ENCODE results near the gene FRMD4A. TPM values are rescaled to one million over a fixed set of nuclear protein-coding genes. Genes with fewer than 3 reads are reported as not detected.
A peak's percentile ranks its signal among the peaks of the same experiment; 100 is the strongest.

FRMD4A gene
- total RNA-seq, 2 donors from 2014 or later: 0.35 to 0.50 TPM

- DNase-seq: no peak
- Mint-ChIP-seq H3K4me3 (no peak overlapping the region), H3K36me3 (ENCODE audit: insufficient read depth in 2 of 2) (no peaks in the 10 kb centered on the region), H3K9me3 (peaks cover 0 to 3% of the 10 kb centered on the region in 2 donors), H3K27ac (no peak overlapping the region), H3K4me1 (ENCODE audit: low read depth) (peaks cover 22% of the 10 kb centered on the region), H3K27me3 (ENCODE audit: low read depth) (peaks cover 40% of the 10 kb centered on the region)
- ATAC-seq (replicated peaks in 1 of 2): no peak
These were observed 436.2 kb downstream of the FRMD4A start for GRCh38 chr10:13894412-13895093.

GRCh38 chr10:13893926-13894325 is 436.8 kb downstream of the FRMD4A start:
- DNase-seq: no peak
- Mint-ChIP-seq H3K36me3 (ENCODE audit: insufficient read depth in 2 of 2) (no peaks in the 10 kb centered on the region), H3K4me1 (ENCODE audit: low read depth) (peaks cover 22% of the 10 kb centered on the region), H3K27ac (no peak overlapping the region), H3K9me3 (peaks cover 0 to 3% of the 10 kb centered on the region in 2 donors), H3K4me3 (no peak overlapping the region), H3K27me3 (ENCODE audit: low read depth) (peaks cover 47% of the 10 kb centered on the region)
- ATAC-seq (replicated peaks in 1 of 2): no peak

GRCh38 chr10:13892871-13893270 is 437.9 kb downstream of the FRMD4A start:
- H3K36me3 Mint-ChIP-seq (ENCODE audit: insufficient read depth in 2 of 2): no peaks in the 10 kb centered on the region
- peak overlapping the region in 1 of 2 donors; percentile 76 for H3K4me3 Mint-ChIP-seq
- peaks cover 54% of the 10 kb centered on the region for H3K27me3 Mint-ChIP-seq (ENCODE audit: low read depth)
- DNase-seq: no peak
- H3K27ac Mint-ChIP-seq: no peak overlapping the region
- H3K4me1 Mint-ChIP-seq (ENCODE audit: low read depth): peaks cover 22% of the 10 kb centered on the region
- ATAC-seq (replicated peaks in 1 of 2): no peak
- H3K9me3 Mint-ChIP-seq: peaks cover 0 to 3% of the 10 kb centered on the region in 2 donors

- peaks cover 61% of the 10 kb centered on the region for H3K27me3 Mint-ChIP-seq (ENCODE audit: low read depth)
- peaks cover 0 to 3% of the 10 kb centered on the region in 2 donors for H3K9me3 Mint-ChIP-seq
- peak overlapping the region; percentile 76 to 79 for H3K4me3 Mint-ChIP-seq
- peaks cover 26% of the 10 kb centered on the region for H3K4me1 Mint-ChIP-seq (ENCODE audit: low read depth)
- ATAC-seq (replicated peaks in 1 of 2) (no peak), DNase-seq (no peak)
- H3K27ac Mint-ChIP-seq: no peak overlapping the region
- H3K36me3 Mint-ChIP-seq (ENCODE audit: insufficient read depth in 2 of 2): no peaks in the 10 kb centered on the region
These were observed 438.7 kb downstream of the FRMD4A start for GRCh38 chr10:13892001-13892491.

- Mint-ChIP-seq H3K36me3 (ENCODE audit: insufficient read depth in 2 of 2) (no peaks in the 10 kb centered on the region), H3K4me1 (ENCODE audit: low read depth) (peaks cover 32% of the 10 kb centered on the region), H3K4me3 (peak overlapping the region; percentile 65 to 75), H3K27me3 (ENCODE audit: low read depth) (peaks cover 61% of the 10 kb centered on the region), H3K27ac (no peak overlapping the region), H3K9me3 (peaks cover 0 to 3% of the 10 kb centered on the region in 2 donors)
- peak; percentile 60 to 82 for ATAC-seq (replicated peaks in 1 of 2)
- peak; percentile 12 to 20 for DNase-seq
These were observed 439.4 kb downstream of the FRMD4A start for GRCh38 chr10:13891128-13892000.

GRCh38 chr10:13890233-13891127 is 440.2 kb downstream of the FRMD4A start:
- no peaks in the 10 kb centered on the region for H3K36me3 Mint-ChIP-seq (ENCODE audit: insufficient read depth in 2 of 2)
- H3K4me3 Mint-ChIP-seq: peak overlapping the region; percentile 65 to 75
- DNase-seq (no peak), ATAC-seq (replicated peaks in 1 of 2) (no peak)
- H3K27me3 Mint-ChIP-seq (ENCODE audit: low read depth): peaks cover 61% of the 10 kb centered on the region
- peaks cover 32% of the 10 kb centered on the region for H3K4me1 Mint-ChIP-seq (ENCODE audit: low read depth)
- no peak overlapping the region for H3K27ac Mint-ChIP-seq
- no peaks in the 10 kb centered on the region for H3K9me3 Mint-ChIP-seq

- Mint-ChIP-seq H3K36me3 (ENCODE audit: insufficient read depth in 2 of 2) (no peaks in the 10 kb centered on the region), H3K4me3 (no peak overlapping the region), H3K9me3 (no peaks in the 10 kb centered on the region), H3K27ac (no peak overlapping the region), H3K27me3 (ENCODE audit: low read depth) (peaks cover 41% of the 10 kb centered on the region), H3K4me1 (ENCODE audit: low read depth) (peaks cover 23% of the 10 kb centered on the region)
- ATAC-seq (replicated peaks in 1 of 2) (no peak), DNase-seq (no peak)
These were observed 443.0 kb downstream of the FRMD4A start for GRCh38 chr10:13887761-13888160.

GRCh38 chr10:13885238-13885990 is 445.3 kb downstream of the FRMD4A start:
- H3K4me3 Mint-ChIP-seq: no peak overlapping the region
- peaks cover 12% of the 10 kb centered on the region for H3K4me1 Mint-ChIP-seq (ENCODE audit: low read depth)
- H3K36me3 Mint-ChIP-seq (ENCODE audit: insufficient read depth in 2 of 2): no peaks in the 10 kb centered on the region
- no peaks in the 10 kb centered on the region for H3K9me3 Mint-ChIP-seq
- H3K27ac Mint-ChIP-seq: no peak overlapping the region
- ATAC-seq (replicated peaks in 1 of 2) (no peak), DNase-seq (no peak)
- H3K27me3 Mint-ChIP-seq (ENCODE audit: low read depth): peaks cover 29% of the 10 kb centered on the region

- Mint-ChIP-seq H3K27ac (no peak overlapping the region), H3K9me3 (no peaks in the 10 kb centered on the region), H3K4me1 (ENCODE audit: low read depth) (peaks cover 10% of the 10 kb centered on the region), H3K36me3 (ENCODE audit: insufficient read depth in 2 of 2) (no peaks in the 10 kb centered on the region), H3K27me3 (ENCODE audit: low read depth) (peaks cover 14% of the 10 kb centered on the region), H3K4me3 (no peak overlapping the region)
- ATAC-seq (replicated peaks in 1 of 2) (no peak), DNase-seq (no peak)
These were observed 446.9 kb downstream of the FRMD4A start for GRCh38 chr10:13883636-13884444.

- Mint-ChIP-seq H3K4me3 (no peak overlapping the region), H3K9me3 (no peaks in the 10 kb centered on the region), H3K36me3 (ENCODE audit: insufficient read depth in 2 of 2) (no peaks in the 10 kb centered on the region), H3K27ac (no peak overlapping the region), H3K4me1 (ENCODE audit: low read depth) (peaks cover 8% of the 10 kb centered on the region), H3K27me3 (ENCODE audit: low read depth) (peaks cover under 1% of the 10 kb centered on the region)
- no peak for DNase-seq
- ATAC-seq (replicated peaks in 1 of 2): no peak
These were observed 448.5 kb downstream of the FRMD4A start for GRCh38 chr10:13882119-13882711.

- no peak overlapping the region for H3K4me3 Mint-ChIP-seq
- H3K27me3 Mint-ChIP-seq (ENCODE audit: low read depth): peaks cover 2% of the 10 kb centered on the region
- ATAC-seq (replicated peaks in 1 of 2) (no peak), DNase-seq (no peak)
- no peaks in the 10 kb centered on the region for H3K36me3 Mint-ChIP-seq (ENCODE audit: insufficient read depth in 2 of 2)
- no peaks in the 10 kb centered on the region for H3K9me3 Mint-ChIP-seq
- no peak overlapping the region for H3K27ac Mint-ChIP-seq
- no peaks in the 10 kb centered on the region for H3K4me1 Mint-ChIP-seq (ENCODE audit: low read depth)
These were observed 450.0 kb downstream of the FRMD4A start for GRCh38 chr10:13880760-13881159.
